Neural progenitor cell (in vitro differentiated cells): ENCODE data around the gene MRPL33.

Experiments
- EZH2 ChIP-seq: fragments of 200-600 bp; sonication (generic); IDR thresholded peaks from 2 replicates; pipeline ENCODE4 v1.6.1; 2017; ENCODE audit warnings: antibody characterized with exemption, mild to moderate bottlenecking, moderate library complexity
- EZH2phosphoT487 ChIP-seq: fragments of 200-600 bp; sonication (generic); IDR thresholded peaks from 2 replicates; pipeline ENCODE4 v1.6.1; 2017; ENCODE audit warnings: antibody characterized with exemption
- TF ChIP-seq, protein P1 (sequence below): fragments of 200-600 bp; sonication (generic); IDR thresholded peaks from 2 replicates; pipeline ENCODE4 v1.5.1; 2017; ENCODE audit warnings: antibody characterized with exemption, mild to moderate bottlenecking

DNA sequence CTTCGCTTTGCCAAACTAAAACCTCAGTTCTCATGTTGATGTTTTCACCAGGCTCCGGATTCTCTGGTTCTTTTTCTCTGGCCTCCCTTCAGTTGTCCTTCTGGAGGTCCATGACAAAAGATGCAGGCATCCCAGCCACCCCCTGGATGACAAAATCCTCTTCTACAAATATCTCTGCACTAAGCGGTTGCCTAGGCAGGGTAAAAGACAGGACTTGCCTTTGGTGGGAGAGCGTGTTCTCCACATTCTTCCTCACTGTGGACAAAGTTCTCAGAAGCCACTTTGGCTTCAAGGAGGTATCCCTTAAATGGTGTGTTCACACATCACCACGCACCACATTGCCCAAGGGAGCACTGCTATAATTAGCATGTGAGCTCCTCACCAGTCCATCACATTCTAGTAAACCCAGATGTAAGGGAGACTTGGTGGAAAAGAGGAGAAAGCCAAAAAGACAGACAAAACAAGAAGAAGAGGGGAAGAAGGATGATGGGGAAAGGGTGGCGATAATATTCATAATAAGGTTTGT lies 23.6 kb upstream of the MRPL33 start:
- TF ChIP-seq EZH2 (no peak), EZH2phosphoT487 (no peak)
- TF ChIP-seq, protein P1, sequence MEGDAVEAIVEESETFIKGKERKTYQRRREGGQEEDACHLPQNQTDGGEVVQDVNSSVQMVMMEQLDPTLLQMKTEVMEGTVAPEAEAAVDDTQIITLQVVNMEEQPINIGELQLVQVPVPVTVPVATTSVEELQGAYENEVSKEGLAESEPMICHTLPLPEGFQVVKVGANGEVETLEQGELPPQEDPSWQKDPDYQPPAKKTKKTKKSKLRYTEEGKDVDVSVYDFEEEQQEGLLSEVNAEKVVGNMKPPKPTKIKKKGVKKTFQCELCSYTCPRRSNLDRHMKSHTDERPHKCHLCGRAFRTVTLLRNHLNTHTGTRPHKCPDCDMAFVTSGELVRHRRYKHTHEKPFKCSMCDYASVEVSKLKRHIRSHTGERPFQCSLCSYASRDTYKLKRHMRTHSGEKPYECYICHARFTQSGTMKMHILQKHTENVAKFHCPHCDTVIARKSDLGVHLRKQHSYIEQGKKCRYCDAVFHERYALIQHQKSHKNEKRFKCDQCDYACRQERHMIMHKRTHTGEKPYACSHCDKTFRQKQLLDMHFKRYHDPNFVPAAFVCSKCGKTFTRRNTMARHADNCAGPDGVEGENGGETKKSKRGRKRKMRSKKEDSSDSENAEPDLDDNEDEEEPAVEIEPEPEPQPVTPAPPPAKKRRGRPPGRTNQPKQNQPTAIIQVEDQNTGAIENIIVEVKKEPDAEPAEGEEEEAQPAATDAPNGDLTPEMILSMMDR = no peak
